ENCODE results near the gene ERN1.

DNA sequence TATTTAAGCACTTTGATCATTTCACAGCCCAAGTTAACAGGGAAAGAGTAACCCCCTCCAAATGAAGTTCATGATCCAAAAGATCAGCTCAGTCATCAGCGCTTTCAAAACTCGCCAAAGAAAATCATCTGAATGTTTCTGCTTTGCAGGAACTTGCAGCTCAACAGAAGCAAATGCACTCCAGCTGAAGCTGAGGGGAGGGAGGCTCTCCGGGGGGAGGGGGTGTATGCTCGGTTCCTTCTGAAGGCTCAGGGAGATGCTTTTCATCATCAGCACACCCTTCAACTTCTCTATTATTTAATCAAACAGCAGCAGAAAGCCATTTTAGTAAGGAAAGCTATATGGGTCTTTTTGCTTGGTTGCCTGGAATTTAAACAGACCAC, 24.4 kb upstream of the ERN1 start:
- TF ChIP-seq, protein P1, sequence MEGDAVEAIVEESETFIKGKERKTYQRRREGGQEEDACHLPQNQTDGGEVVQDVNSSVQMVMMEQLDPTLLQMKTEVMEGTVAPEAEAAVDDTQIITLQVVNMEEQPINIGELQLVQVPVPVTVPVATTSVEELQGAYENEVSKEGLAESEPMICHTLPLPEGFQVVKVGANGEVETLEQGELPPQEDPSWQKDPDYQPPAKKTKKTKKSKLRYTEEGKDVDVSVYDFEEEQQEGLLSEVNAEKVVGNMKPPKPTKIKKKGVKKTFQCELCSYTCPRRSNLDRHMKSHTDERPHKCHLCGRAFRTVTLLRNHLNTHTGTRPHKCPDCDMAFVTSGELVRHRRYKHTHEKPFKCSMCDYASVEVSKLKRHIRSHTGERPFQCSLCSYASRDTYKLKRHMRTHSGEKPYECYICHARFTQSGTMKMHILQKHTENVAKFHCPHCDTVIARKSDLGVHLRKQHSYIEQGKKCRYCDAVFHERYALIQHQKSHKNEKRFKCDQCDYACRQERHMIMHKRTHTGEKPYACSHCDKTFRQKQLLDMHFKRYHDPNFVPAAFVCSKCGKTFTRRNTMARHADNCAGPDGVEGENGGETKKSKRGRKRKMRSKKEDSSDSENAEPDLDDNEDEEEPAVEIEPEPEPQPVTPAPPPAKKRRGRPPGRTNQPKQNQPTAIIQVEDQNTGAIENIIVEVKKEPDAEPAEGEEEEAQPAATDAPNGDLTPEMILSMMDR (tag by site-specific recombination; IDR thresholded peaks at IDR 0.05) = no peak
- TF ChIP-seq ZFP37 (tag by site-specific recombination; IDR thresholded peaks at IDR 0.05) (no peak), GLI4 (tag by site-specific recombination; IDR thresholded peaks at IDR 0.05) (no peak), ZNF423 (tag by site-specific recombination; IDR thresholded peaks at IDR 0.05) (no peak), ZNF830 (tag by site-specific recombination; IDR thresholded peaks at IDR 0.05; ENCODE audit: low read depth) (no peak)

All from HEK293 (cell line).